Panc1 (cell line): ENCODE data around the gene CD83.

Experiments
- POLR2AphosphoS5 ChIP-seq: IDR thresholded peaks from 2 replicates; pipeline ENCODE4 v1.6.1; 2012; ENCODE audit warnings: mild to moderate bottlenecking, low read depth, low read length, moderate library complexity
- TF ChIP-seq, protein P1 (sequence below): fragments of 450-650 bp; IDR thresholded peaks from 2 replicates; pipeline ENCODE4 v1.5.1; 2017; ENCODE audit warnings: mild to moderate bottlenecking
- TF ChIP-seq, protein P2 (sequence below), 2 experiments: IDR thresholded peaks; 2 replicates each; pipeline ENCODE4 v1.6.1; 2011 to 2012; ENCODE audit warnings: low read depth in 2 of 2, control low read depth in 1 of 2, low read length in 1 of 2, mild to moderate bottlenecking in 1 of 2, moderate library complexity in 1 of 2; ENCODE audit not compliant: insufficient read depth in 1 of 2

DNA sequence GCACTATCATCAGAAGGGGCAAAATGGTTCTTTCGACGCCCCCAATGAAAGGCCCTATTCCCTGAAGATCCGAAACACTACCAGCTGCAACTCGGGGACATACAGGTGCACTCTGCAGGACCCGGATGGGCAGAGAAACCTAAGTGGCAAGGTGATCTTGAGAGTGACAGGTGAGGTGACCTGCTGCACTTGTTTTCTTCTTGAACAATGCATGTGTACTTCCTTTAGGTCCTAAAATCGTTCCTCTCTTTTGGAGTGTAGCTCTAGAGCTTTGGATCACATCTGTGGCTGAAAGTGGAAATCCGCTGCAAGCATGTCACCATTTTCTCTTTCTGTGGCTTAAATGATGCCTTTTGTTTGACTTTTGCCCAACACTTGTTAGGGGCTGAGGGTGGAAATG, 14.0 kb downstream of the CD83 start:
- TF ChIP-seq, protein P1, sequence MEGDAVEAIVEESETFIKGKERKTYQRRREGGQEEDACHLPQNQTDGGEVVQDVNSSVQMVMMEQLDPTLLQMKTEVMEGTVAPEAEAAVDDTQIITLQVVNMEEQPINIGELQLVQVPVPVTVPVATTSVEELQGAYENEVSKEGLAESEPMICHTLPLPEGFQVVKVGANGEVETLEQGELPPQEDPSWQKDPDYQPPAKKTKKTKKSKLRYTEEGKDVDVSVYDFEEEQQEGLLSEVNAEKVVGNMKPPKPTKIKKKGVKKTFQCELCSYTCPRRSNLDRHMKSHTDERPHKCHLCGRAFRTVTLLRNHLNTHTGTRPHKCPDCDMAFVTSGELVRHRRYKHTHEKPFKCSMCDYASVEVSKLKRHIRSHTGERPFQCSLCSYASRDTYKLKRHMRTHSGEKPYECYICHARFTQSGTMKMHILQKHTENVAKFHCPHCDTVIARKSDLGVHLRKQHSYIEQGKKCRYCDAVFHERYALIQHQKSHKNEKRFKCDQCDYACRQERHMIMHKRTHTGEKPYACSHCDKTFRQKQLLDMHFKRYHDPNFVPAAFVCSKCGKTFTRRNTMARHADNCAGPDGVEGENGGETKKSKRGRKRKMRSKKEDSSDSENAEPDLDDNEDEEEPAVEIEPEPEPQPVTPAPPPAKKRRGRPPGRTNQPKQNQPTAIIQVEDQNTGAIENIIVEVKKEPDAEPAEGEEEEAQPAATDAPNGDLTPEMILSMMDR, result no peak
- no peak for TF ChIP-seq POLR2AphosphoS5
- TF ChIP-seq, protein P2, sequence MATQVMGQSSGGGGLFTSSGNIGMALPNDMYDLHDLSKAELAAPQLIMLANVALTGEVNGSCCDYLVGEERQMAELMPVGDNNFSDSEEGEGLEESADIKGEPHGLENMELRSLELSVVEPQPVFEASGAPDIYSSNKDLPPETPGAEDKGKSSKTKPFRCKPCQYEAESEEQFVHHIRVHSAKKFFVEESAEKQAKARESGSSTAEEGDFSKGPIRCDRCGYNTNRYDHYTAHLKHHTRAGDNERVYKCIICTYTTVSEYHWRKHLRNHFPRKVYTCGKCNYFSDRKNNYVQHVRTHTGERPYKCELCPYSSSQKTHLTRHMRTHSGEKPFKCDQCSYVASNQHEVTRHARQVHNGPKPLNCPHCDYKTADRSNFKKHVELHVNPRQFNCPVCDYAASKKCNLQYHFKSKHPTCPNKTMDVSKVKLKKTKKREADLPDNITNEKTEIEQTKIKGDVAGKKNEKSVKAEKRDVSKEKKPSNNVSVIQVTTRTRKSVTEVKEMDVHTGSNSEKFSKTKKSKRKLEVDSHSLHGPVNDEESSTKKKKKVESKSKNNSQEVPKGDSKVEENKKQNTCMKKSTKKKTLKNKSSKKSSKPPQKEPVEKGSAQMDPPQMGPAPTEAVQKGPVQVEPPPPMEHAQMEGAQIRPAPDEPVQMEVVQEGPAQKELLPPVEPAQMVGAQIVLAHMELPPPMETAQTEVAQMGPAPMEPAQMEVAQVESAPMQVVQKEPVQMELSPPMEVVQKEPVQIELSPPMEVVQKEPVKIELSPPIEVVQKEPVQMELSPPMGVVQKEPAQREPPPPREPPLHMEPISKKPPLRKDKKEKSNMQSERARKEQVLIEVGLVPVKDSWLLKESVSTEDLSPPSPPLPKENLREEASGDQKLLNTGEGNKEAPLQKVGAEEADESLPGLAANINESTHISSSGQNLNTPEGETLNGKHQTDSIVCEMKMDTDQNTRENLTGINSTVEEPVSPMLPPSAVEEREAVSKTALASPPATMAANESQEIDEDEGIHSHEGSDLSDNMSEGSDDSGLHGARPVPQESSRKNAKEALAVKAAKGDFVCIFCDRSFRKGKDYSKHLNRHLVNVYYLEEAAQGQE (IDR thresholded peaks at IDR 0.05; ENCODE audit: insufficient read depth in 1 of 2, low read depth in 2 of 2, low read length in 1 of 2), result no peak
